NCI-H1105 (cell line): ENCODE data around the gene ANGEL1.

ENCODE experiments used
- DNase-seq: peaks from one replicate; lab custom pipeline; 2025; lab: John Stamatoyannopoulos, UW

The ANGEL1 gene

GRCh38 chr14:76765461-76765931 is 47.2 kb downstream of the ANGEL1 start:
- DNase-seq = no peak

GRCh38 chr14:76763096-76764041 is 49.3 kb downstream of the ANGEL1 start:
- DNase-seq = no peak

- no peak for DNase-seq
Observed at GRCh38 chr14:76762411-76763095, 50.1 kb downstream of the ANGEL1 start.

- DNase-seq = peak; percentile 25
Observed at GRCh38 chr14:76761960-76762410, 50.7 kb downstream of the ANGEL1 start.

- DNase-seq = peak; percentile 66
Observed at GRCh38 chr14:76761136-76761959, 51.3 kb downstream of the ANGEL1 start, which contains the start of gene VASH1. Gene VASH1 (plus strand): TSS chr14:76761468. CDS start chr14:76762822, 1,354 bp downstream.

DNA sequence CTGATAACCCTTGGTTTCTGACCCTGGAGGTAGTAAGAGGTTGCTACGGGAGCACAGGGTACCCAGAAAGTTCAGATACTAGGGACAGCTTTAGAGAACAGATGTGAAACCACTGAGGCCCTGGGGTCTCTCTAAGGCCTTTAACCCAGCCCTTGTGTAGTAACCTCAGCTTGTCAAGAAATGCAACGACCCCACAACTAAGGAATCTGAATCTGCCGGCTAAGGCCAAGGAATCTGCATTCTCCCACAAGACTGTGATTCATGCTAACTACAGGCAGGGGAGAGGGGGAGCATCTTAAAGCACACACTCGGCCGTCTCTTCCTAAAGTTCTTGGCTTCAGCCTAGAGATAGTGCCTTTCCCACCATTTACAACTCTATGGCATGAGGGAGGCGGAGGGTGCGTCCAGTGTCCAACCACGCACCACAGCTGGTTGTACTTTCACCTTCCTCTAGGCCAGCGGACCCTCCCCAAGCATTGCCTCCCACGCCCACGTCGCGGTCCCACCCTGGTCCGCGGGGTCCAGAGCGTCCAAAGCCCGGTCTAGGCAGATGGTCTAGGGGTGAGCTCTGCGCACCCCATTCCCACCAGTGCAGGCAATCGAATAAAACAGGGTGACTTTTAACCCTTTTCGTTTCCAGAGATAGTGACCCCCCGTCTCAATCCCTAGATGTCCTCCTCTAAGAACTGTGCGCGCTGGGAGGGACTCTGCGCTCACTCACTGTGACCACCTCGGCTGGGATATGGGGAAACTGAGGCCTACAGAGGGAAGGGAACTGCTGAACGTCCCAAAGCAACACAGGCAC is 52.1 kb downstream of the ANGEL1 start:
- no peak for DNase-seq

- DNase-seq = no peak
Observed at GRCh38 chr14:76759589-76759988, 53.1 kb downstream of the ANGEL1 start.

DNA sequence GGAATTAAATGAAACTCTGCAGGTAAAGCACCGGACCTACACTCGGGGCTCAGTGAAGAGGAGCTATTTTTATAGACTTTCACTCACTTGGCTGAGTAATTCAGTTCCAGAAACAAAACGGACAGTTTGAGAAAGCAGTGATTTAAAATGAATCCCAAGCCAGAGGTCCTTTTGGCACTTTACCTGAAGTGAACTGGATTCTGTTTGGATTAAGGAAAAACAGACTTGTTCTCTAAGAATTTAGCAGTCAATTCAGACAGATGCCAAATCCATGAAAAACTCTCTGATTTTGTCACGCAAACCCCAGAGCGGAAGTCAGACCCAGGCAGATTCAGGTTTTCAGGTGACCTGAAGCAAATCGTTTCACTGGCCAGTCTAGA is 56.3 kb downstream of the ANGEL1 start:
- DNase-seq = no peak

GRCh38 chr14:76755610-76756370 is 56.9 kb downstream of the ANGEL1 start:
- DNase-seq = no peak

- DNase-seq = no peak
Observed at GRCh38 chr14:76754586-76754985, 58.1 kb downstream of the ANGEL1 start.

GRCh38 chr14:76753541-76754198 is 59.0 kb downstream of the ANGEL1 start:
- no peak for DNase-seq

DNA sequence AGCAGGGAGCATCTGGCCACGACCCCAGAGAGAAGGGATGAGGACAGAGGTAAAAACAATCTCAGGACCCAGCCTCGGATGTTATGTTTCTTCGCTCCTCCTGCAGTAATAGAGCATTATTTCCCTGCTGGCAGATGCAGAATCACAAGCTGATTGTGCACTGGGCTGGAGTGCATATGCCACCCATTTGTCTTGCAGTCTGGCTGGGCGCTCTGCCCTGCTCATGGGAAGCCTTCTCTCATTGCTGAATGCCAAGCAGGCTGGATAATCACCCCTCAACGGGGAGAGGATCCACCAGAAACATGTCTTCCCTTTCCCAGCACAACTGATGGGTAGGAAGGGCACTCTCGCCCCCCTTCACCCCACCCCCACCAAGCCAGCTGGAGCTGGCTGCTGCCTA is 59.9 kb downstream of the ANGEL1 start:
- DNase-seq = no peak

GRCh38 chr14:76742966-76743365 is 69.7 kb downstream of the ANGEL1 start:
- DNase-seq = no peak

- DNase-seq = no peak
Observed at GRCh38 chr14:76742185-76742584, 70.5 kb downstream of the ANGEL1 start.

- no peak for DNase-seq
Observed at GRCh38 chr14:76741074-76741473, 71.6 kb downstream of the ANGEL1 start.
